Measurements from ENCODE around the gene SPATS2. TPM values are rescaled to one million over a fixed set of nuclear protein-coding genes. Genes with fewer than 3 reads are reported as not detected.

Gene SPATS2
- polyA plus RNA-seq, 1 of the 3 experiments (the other 2 are of a cell fraction): 72.9 TPM

DNA sequence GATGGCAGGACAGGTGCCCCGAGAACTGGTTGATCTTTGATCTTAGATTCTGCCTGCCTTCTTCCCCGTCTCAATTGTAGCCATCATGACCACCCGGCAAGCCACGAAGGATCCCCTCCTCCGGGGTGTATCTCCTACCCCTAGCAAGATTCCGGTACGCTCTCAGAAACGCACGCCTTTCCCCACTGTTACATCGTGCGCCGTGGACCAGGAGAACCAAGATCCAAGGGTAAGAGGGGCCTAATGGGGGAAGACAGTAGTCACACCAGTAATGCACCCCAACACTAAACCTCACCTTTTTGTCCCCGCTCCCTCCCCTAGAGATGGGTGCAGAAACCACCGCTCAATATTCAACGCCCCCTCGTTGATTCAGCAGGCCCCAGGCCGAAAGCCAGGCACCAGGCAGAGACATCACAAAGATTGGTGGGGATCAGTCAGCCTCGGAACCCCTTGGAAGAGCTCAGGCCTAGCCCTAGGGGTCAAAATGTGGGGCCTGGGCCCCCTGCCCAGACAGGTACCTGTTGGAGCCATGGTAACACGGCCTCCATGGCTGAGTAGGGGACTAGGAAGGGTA is 43.7 kb upstream of the SPATS2 start:
- Histone ChIP-seq H3K27ac (ENCODE audit: low read depth in 2 of 2, low read length in 1 of 2) (peak overlapping the region in 1 of 2 experiments; percentile 56; a peak in 2 of 4 replicates), H3K4me3 (ENCODE audit: low read depth in 2 of 2, low read length in 1 of 2) (peak overlapping the region; percentile 67 to 88), H3F3A (replicated peaks; ENCODE audit: insufficient read depth) (peaks cover 5% of the 10 kb centered on the region), H3K36me3 (replicated peaks in 1 of 2; ENCODE audit: control insufficient read depth in 1 of 2, insufficient read depth in 2 of 2, low read length in 1 of 2) (peaks cover 2 to 6% of the 10 kb centered on the region in 2 experiments), H3K27me3 (ENCODE audit: insufficient read depth) (no peaks in the 10 kb centered on the region), H3K9me2 (no peaks in the 10 kb centered on the region), H3K4me2 (peak overlapping the region; percentile 95), H3K79me2 (ENCODE audit: insufficient read depth) (peaks cover 19% of the 10 kb centered on the region), H3K9me3 (no peaks in the 10 kb centered on the region), H4K20me1 (ENCODE audit: insufficient read depth) (no peaks in the 10 kb centered on the region), H3K4me1 (ENCODE audit: control insufficient read depth in 1 of 2, insufficient read depth in 2 of 2, low read depth in 1 of 2, low read length in 1 of 2) (peaks cover 0 to 14% of the 10 kb centered on the region in 2 experiments; a peak in 1 of 4 replicates), H3K9ac (peak overlapping the region; percentile 78), H2AFZ (ENCODE audit: low read depth) (peak overlapping the region; percentile 81)
- WGBS (ENCODE audit: low lambda C conversion rate): 5% methylated on average over 18 of the region's 19 CpGs
- ChIA-PET POLR2A (interaction anchor here (0.8 to 2.2 kb wide), 8 partner anchors 11 to 213 kb away, joined by 3 to 34 read pairs (median 5); partner anchors contain the start of genes LMBR1L, PRPH, SPATS2 and TUBA1A), CTCF (interaction anchor here (1.1 to 5.4 kb wide), 6 partner anchors 8 to 35 kb away, joined by 3 to 48 read pairs (median 18); partner anchors contain the start of gene C1QL4)
- TF ChIP-seq PBX3 (IDR thresholded peaks at IDR 0.05): no peak
- TF ChIP-seq YY1 (IDR thresholded peaks at IDR 0.05; ENCODE audit: low read depth): no peak
- TF ChIP-seq FOXJ3 (CRISPR knock-in tag; IDR thresholded peaks at IDR 0.05): no peak
- TF ChIP-seq FOXM1 (IDR thresholded peaks at IDR 0.05; ENCODE audit: low read depth): no peak
- no peak for TF ChIP-seq CHD2 (IDR thresholded peaks at IDR 0.05; ENCODE audit: low read length, partially characterized antibody)
- TF ChIP-seq, protein P1, sequence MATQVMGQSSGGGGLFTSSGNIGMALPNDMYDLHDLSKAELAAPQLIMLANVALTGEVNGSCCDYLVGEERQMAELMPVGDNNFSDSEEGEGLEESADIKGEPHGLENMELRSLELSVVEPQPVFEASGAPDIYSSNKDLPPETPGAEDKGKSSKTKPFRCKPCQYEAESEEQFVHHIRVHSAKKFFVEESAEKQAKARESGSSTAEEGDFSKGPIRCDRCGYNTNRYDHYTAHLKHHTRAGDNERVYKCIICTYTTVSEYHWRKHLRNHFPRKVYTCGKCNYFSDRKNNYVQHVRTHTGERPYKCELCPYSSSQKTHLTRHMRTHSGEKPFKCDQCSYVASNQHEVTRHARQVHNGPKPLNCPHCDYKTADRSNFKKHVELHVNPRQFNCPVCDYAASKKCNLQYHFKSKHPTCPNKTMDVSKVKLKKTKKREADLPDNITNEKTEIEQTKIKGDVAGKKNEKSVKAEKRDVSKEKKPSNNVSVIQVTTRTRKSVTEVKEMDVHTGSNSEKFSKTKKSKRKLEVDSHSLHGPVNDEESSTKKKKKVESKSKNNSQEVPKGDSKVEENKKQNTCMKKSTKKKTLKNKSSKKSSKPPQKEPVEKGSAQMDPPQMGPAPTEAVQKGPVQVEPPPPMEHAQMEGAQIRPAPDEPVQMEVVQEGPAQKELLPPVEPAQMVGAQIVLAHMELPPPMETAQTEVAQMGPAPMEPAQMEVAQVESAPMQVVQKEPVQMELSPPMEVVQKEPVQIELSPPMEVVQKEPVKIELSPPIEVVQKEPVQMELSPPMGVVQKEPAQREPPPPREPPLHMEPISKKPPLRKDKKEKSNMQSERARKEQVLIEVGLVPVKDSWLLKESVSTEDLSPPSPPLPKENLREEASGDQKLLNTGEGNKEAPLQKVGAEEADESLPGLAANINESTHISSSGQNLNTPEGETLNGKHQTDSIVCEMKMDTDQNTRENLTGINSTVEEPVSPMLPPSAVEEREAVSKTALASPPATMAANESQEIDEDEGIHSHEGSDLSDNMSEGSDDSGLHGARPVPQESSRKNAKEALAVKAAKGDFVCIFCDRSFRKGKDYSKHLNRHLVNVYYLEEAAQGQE (IDR thresholded peaks at IDR 0.05; ENCODE audit: low read depth, low read length): no peak
- no peak for TF ChIP-seq EZH2phosphoT487 (IDR thresholded peaks at IDR 0.05; ENCODE audit: borderline replicate concordance, low read depth)
- TF ChIP-seq MEF2A (IDR thresholded peaks at IDR 0.05; ENCODE audit: borderline replicate concordance, low read depth): no peak
- TF ChIP-seq MAX (IDR thresholded peaks at IDR 0.05; ENCODE audit: low read depth): no peak
- TF ChIP-seq TAF1 (IDR thresholded peaks at IDR 0.05; ENCODE audit: borderline replicate concordance, low read depth, low read length): no peak
- TF ChIP-seq, protein P2, sequence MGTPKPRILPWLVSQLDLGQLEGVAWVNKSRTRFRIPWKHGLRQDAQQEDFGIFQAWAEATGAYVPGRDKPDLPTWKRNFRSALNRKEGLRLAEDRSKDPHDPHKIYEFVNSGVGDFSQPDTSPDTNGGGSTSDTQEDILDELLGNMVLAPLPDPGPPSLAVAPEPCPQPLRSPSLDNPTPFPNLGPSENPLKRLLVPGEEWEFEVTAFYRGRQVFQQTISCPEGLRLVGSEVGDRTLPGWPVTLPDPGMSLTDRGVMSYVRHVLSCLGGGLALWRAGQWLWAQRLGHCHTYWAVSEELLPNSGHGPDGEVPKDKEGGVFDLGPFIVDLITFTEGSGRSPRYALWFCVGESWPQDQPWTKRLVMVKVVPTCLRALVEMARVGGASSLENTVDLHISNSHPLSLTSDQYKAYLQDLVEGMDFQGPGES (IDR thresholded peaks at IDR 0.05; ENCODE audit: low read depth, low read length): no peak
- no peak for TF ChIP-seq ELF1 (IDR thresholded peaks at IDR 0.05)
- no peak for TF ChIP-seq GABPA (IDR thresholded peaks at IDR 0.05; ENCODE audit: low read depth)
- no peak for TF ChIP-seq USF1 (IDR thresholded peaks at IDR 0.05; ENCODE audit: borderline replicate concordance, low read depth)
- TF ChIP-seq NFIC (IDR thresholded peaks at IDR 0.05; ENCODE audit: borderline replicate concordance): no peak
- TF ChIP-seq EP300 (IDR thresholded peaks at IDR 0.05; ENCODE audit: borderline replicate concordance in 1 of 2, low read depth in 1 of 2, low read length in 1 of 2): no peak
- TF ChIP-seq, protein P3, sequence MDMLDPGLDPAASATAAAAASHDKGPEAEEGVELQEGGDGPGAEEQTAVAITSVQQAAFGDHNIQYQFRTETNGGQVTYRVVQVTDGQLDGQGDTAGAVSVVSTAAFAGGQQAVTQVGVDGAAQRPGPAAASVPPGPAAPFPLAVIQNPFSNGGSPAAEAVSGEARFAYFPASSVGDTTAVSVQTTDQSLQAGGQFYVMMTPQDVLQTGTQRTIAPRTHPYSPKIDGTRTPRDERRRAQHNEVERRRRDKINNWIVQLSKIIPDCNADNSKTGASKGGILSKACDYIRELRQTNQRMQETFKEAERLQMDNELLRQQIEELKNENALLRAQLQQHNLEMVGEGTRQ (IDR thresholded peaks at IDR 0.05; ENCODE audit: borderline replicate concordance, low read depth, low read length): no peak
- TF ChIP-seq RCOR1 (IDR thresholded peaks at IDR 0.05; ENCODE audit: low read length): no peak
- no peak for DNase-seq
